Activated naive CD8-positive, alpha-beta T cell treated with anti-CD3 and anti-CD28 coated beads, Interleukin-2, amount 50 U/mL, for 16 hours (primary cell): Measurements from ENCODE around the gene NATD1.

Source experiments
- DNase-seq: peaks from one replicate; pipeline ENCODE4 v3.0.0-alpha.2; 2020; ENCODE audit warnings: low read depth, low spot score

The NATD1 gene

GRCh38 chr17:21217346-21217745 lies 35.9 kb downstream of the NATD1 start:
- DNase-seq, result no peak

- no peak for DNase-seq
Measured at GRCh38 chr17:21215935-21216334, 37.3 kb downstream of the NATD1 start.

- no peak for DNase-seq
Measured at GRCh38 chr17:21214777-21215541, 38.3 kb downstream of the NATD1 start.

- DNase-seq, result peak; percentile 86
Measured at GRCh38 chr17:21214015-21214776, 39.0 kb downstream of the NATD1 start, which contains the start of gene TMEM11. TMEM11 (minus strand) TSS chr17:21214161; CDS start chr17:21214152, 9 bp downstream.

GRCh38 chr17:21213638-21214014 lies 39.6 kb downstream of the NATD1 start:
- DNase-seq, result no peak

GRCh38 chr17:21212826-21213637 lies 40.2 kb downstream of the NATD1 start:
- DNase-seq, result no peak

- DNase-seq, result no peak
Measured at GRCh38 chr17:21211825-21212479, 41.3 kb downstream of the NATD1 start.

- DNase-seq, result no peak
Measured at GRCh38 chr17:21210411-21211076, 42.7 kb downstream of the NATD1 start.

GRCh38 chr17:21209511-21210175 lies 43.6 kb downstream of the NATD1 start:
- no peak for DNase-seq

- DNase-seq, result no peak
Measured at GRCh38 chr17:21208352-21208751, 44.9 kb downstream of the NATD1 start.

- no peak for DNase-seq
Measured at GRCh38 chr17:21204935-21205334, 48.3 kb downstream of the NATD1 start.

GRCh38 chr17:21202512-21202911 lies 50.7 kb downstream of the NATD1 start:
- DNase-seq, result no peak

- DNase-seq, result no peak
Measured at GRCh38 chr17:21201874-21202273, 51.3 kb downstream of the NATD1 start.

GRCh38 chr17:21201298-21201595 lies 52.0 kb downstream of the NATD1 start:
- DNase-seq, result no peak

GRCh38 chr17:21200590-21201297 lies 52.5 kb downstream of the NATD1 start:
- DNase-seq, result no peak

- no peak for DNase-seq
Measured at GRCh38 chr17:21199856-21200255, 53.4 kb downstream of the NATD1 start.

GRCh38 chr17:21199311-21199710 lies 53.9 kb downstream of the NATD1 start:
- no peak for DNase-seq

GRCh38 chr17:21198411-21198810 lies 54.8 kb downstream of the NATD1 start:
- DNase-seq, result no peak

- DNase-seq, result no peak
Measured at GRCh38 chr17:21196126-21196525, 57.1 kb downstream of the NATD1 start.

- no peak for DNase-seq
Measured at GRCh38 chr17:21194703-21195102, 58.5 kb downstream of the NATD1 start.
